AG10803 (cell line): ENCODE measurements around the gene OR2C3.

ENCODE experiments used
- DNase-seq: peaks from one replicate; pipeline ENCODE4 v3.0.0; 2010; ENCODE audit warnings: low read depth
- H3K4me3 ChIP-seq: 2 replicates; pipeline ENCODE4 v1.5.1; 2011; ENCODE audit warnings: mild to moderate bottlenecking, low read length, control low read depth
- TF ChIP-seq, protein P1 (sequence below): conservative IDR thresholded peaks from 2 replicates; pipeline ENCODE4 v1.5.1; 2011; ENCODE audit warnings: mild to moderate bottlenecking, low read length, control low read depth, inconsistent platforms

The OR2C3 gene

DNA sequence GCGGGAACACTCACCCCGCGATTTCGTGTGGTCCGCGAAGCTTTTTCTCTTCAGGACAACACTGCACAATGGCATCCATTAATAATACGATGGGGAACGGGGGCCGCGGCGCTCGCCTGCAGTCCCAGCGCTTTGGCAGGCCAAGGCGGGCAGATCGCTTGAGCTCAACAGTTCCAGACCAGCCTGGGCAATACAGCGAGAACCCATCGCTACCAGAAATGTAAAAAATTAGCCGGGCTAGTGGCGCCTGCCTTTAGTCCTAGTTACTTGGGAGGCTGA is 17.7 kb downstream of the OR2C3 start:
- TF ChIP-seq, protein P1, sequence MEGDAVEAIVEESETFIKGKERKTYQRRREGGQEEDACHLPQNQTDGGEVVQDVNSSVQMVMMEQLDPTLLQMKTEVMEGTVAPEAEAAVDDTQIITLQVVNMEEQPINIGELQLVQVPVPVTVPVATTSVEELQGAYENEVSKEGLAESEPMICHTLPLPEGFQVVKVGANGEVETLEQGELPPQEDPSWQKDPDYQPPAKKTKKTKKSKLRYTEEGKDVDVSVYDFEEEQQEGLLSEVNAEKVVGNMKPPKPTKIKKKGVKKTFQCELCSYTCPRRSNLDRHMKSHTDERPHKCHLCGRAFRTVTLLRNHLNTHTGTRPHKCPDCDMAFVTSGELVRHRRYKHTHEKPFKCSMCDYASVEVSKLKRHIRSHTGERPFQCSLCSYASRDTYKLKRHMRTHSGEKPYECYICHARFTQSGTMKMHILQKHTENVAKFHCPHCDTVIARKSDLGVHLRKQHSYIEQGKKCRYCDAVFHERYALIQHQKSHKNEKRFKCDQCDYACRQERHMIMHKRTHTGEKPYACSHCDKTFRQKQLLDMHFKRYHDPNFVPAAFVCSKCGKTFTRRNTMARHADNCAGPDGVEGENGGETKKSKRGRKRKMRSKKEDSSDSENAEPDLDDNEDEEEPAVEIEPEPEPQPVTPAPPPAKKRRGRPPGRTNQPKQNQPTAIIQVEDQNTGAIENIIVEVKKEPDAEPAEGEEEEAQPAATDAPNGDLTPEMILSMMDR: no peak
- no peak for DNase-seq
- H3K4me3 ChIP-seq: no peak overlapping the region

DNA sequence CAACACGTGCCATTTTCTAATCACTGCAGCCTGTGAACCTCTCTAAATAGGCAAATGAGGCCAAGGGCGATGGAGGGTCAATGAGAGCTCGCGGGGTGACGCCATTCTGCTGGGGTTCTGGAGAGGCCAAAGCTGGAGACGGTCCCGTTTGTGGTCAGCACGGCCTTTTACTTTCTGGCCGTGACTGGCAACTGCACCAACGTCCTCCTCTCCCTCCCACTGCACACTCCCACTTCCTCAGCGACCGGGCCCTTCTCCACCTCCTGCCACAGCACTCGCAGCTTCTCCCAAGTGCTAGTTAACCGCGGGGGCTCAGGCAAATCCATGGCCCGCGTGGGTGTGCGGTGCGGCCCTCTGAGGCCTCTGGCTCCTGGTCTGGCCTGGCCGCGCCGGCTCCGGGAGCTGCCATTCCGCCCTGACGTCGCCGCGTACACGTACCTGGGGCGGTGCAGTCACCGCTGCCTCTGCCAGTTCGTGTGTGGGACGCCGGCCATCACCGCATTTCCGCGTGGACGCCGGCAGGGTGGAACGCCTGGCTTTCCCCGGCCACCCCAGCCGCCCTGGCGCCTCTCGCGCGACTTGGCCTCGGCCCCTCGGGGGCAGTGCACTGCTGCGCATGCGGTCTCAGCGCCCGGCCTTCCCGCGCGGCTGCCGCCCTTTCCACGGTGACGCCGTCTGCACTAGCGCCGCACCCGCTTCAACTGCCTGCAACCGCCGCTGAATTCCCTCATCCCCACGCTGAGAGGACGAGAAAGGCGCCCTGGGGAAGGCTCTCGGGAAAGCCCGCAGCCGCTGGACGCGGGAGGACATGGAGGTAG is 18.2 kb downstream of the OR2C3 start:
- DNase-seq: no peak
- no peak overlapping the region for H3K4me3 ChIP-seq
- TF ChIP-seq, protein P1: no peak

DNA sequence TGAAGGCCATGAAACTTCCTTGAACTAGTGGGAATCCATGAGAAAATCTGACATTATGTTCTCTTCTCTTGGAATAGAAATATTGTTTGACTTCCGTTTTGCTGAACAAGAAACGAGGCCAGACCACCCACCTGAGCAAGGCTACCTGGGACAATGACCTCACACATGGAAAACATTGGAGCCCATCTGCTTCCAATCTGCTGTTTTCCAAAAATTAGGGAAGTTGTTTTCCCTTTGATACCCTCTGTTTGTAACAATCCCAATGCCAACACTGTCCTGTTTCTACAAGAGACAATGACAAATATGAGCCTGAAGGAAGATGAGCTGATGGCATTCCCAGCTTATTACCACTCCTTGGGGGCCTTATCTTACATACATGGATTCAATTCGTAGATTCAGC is 29.4 kb downstream of the OR2C3 start:
- TF ChIP-seq, protein P1: no peak
- H3K4me3 ChIP-seq: no peak overlapping the region
- DNase-seq: no peak

DNA sequence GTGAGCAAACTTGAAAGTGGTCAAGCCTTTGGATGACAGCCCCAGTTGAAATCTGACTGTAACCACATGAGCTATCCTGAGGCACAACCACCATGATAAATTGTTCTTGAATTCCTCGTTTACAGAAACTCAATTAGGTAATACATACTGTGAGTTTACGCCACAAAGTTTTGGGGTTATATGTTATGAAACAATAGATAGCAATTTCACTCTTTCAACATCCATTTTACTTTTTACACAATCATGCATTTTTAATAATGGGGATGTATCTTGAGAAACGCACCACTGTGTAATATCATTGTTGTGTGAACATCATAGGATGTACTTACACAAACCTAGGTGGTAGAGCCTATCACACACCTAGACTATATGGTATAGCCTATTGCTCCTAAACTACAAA is 35.4 kb downstream of the OR2C3 start:
- TF ChIP-seq, protein P1: no peak
- DNase-seq: no peak
- no peak overlapping the region for H3K4me3 ChIP-seq

DNA sequence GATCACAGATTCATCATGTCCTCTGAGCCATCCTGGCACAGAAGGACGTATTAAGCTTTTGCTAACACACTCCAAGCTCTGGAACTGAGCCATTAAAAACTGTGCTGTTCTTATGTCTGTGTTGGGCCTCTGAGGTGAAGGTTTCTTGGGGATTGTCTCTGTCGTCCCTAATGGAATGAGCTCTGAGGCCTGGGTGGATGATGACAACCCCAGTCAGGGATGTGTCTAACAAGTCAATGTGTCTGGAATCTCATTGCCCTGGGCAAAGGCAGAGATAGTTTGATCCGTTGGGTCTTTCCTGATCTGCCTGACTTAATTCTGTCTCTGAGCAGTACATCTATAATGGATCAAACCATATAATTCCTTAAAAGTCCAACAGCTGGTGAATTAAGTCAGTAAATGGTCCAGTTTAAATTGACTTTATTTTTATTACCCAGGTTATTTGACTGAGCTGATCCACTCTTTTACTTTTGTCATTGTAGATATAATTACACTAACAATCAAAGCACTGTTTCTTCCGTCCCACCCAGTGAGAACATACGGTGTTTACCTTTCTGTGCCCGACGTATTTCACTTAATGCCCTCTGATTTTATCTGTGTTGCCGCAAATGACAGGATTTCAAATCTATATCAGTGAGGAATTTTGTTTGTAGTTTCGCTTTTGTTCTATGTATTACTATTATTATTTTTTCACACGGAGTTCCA is 39.5 kb downstream of the OR2C3 start:
- H3K4me3 ChIP-seq: no peak overlapping the region
- TF ChIP-seq, protein P1: no peak
- no peak for DNase-seq

DNA sequence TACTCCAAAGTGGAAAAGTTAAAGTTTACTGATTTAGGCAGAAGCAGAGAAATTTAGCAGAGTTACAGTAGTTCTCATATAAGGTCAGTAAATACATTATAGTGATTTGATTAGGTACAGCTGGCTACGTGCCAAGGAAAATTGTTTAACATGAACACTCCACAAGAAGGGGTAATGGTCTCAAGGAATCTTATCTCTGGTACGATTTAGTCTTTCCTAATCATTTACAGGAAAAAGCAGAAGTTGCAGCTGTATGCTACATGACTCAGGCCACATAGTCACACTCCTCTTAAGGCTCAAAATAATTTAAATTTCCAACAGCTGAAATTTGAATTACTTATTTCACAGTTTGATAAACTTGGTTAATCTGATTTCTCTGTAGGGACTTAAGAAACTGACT is 41.5 kb downstream of the OR2C3 start:
- no peak overlapping the region for H3K4me3 ChIP-seq
- TF ChIP-seq, protein P1: no peak
- DNase-seq: no peak

DNA sequence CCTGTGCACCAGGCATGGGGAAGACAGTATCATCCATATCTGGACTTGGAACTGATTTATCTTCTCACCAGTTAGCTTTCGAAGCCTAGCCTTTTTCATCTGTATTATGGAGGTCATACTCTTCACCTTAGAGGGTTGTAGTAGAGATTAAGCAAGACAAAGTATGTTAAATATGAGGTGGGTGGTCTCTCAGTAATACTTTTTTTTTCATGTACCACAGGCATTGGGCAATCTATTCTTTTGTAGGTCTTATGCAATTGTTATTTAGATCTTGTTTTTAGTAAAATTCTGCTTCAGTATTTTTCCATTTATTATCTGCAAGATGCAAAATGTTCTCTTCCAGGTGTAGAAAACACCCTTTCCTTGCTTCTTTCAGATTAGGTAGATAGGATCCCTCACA is 43.1 kb downstream of the OR2C3 start:
- no peak for DNase-seq
- TF ChIP-seq, protein P1: no peak

More for the DNA sequence above, 43.1 kb downstream of the OR2C3 start:
- H3K4me3 ChIP-seq: no peak overlapping the region
